B cell (primary cell): ENCODE measurements around the gene SLC13A3. TPM values are rescaled to one million over a fixed set of nuclear protein-coding genes. Genes with fewer than 3 reads are reported as not detected.

ENCODE experiments used
- ATAC-seq: fragments of 200-7000 bp; cut with Tn5 transposase; one replicate; pipeline ENCODE4 v1.10.0; 2021; ENCODE audit warnings: low read depth, mild to moderate bottlenecking, moderate number of reproducible peaks, moderate library complexity
- CTCF ChIA-PET: fragments of 350-600 bp; sonication (Branson Sonifier 250); formaldehyde crosslinking; loops from one replicate; lab custom pipeline; 2021; ENCODE audit warnings: antibody characterized with exemption, inconsistent platforms; lab: Charles Lee
- POLR2A ChIA-PET: fragments of 350-600 bp; sonication (Branson Sonifier 250); formaldehyde crosslinking; loops from one replicate; lab custom pipeline; 2021; ENCODE audit warnings: antibody characterized with exemption; lab: Charles Lee
- DNase-seq: peaks from one replicate; pipeline ENCODE4 v3.0.0; 2013
- H2AFZ ChIP-seq: 2 replicates; pipeline ENCODE4 v1.6.1; 2012; ENCODE audit warnings: mild to moderate bottlenecking, low read depth, low read length; ENCODE audit not compliant: insufficient read depth, poor library complexity, severe bottlenecking
- H3K27ac ChIP-seq, 2 donors: 1 replicate in 1 of 2; 2 replicates in 1 of 2; pipeline ENCODE4 v1.5.1; 2012 to 2013; ENCODE audit warnings: low read length in 2 of 2, mild to moderate bottlenecking in 2 of 2, moderate library complexity in 1 of 2
- H3K27me3 ChIP-seq, 4 experiments: fragments of 200-600 bp in 1 of 4; sonication (generic) in 1 of 4; replicated peaks in 1 of 4; 1 replicate in 2 of 4; 2 replicates in 2 of 4; pipeline versions ENCODE4 v1.6.1 to v1.7.0; 2013 to 2016; ENCODE audit warnings: low read length in 3 of 4, mild to moderate bottlenecking in 2 of 4, mixed read lengths in 1 of 4, moderate library complexity in 1 of 4; ENCODE audit not compliant: insufficient read depth in 4 of 4, control insufficient read depth in 3 of 4; ENCODE audit errors: control extremely low read depth in 1 of 4
- H3K36me3 ChIP-seq, 2 experiments: replicated peaks in 1 of 2; 1 replicate in 1 of 2; 2 replicates in 1 of 2; pipeline versions ENCODE4 v1.6.1 to v1.7.1; 2013; ENCODE audit warnings: low read length in 1 of 2; ENCODE audit not compliant: insufficient read depth in 2 of 2, control insufficient read depth in 1 of 2; ENCODE audit errors: control extremely low read depth in 1 of 2, extremely low read depth in 1 of 2
- H3K4me1 ChIP-seq, 2 donors: fragments of 200-600 bp in 1 of 2; sonication (generic) in 1 of 2; 1 replicate in 1 of 2; 2 replicates in 1 of 2; pipeline versions ENCODE4 v1.5.1 to v1.6.1; 2013 to 2017; ENCODE audit warnings: low read length in 2 of 2; ENCODE audit not compliant: control insufficient read depth in 2 of 2, insufficient read depth in 2 of 2
- H3K4me2 ChIP-seq: replicated peaks from 2 replicates; pipeline ENCODE3; 2012; ENCODE audit warnings: mild to moderate bottlenecking, low read depth, low read length; ENCODE audit not compliant: poor library complexity, severe bottlenecking
- H3K4me3 ChIP-seq, 5 experiments: fragments of 200-600 bp in 1 of 5; sonication (generic) in 1 of 5; 1 replicate in 3 of 5; 2 replicates in 2 of 5; pipeline versions ENCODE4 v1.5.1 to v1.7.0; 2011 to 2016; ENCODE audit warnings: low read length in 4 of 5, mild to moderate bottlenecking in 4 of 5, low read depth in 2 of 5, control low read depth in 1 of 5, moderate library complexity in 1 of 5; ENCODE audit not compliant: insufficient read depth in 1 of 5; ENCODE audit errors: control extremely low read depth in 1 of 5, extremely low read depth in 1 of 5
- H3K79me2 ChIP-seq: fragments of 200-600 bp; sonication (generic); one replicate; pipeline ENCODE4 v1.6.0; 2016; ENCODE audit warnings: low read length; ENCODE audit not compliant: control insufficient read depth, insufficient read depth
- H3K9ac ChIP-seq: fragments of 200-600 bp; sonication (generic); 2 replicates; pipeline ENCODE4 v1.6.1; 2017; ENCODE audit warnings: mild to moderate bottlenecking, low read length, moderate library complexity
- H3K9me3 ChIP-seq, 3 donors: one replicate each; pipeline versions ENCODE4 v1.6.1 to v1.7.1; 2013; ENCODE audit warnings: low read length in 2 of 3; ENCODE audit not compliant: control insufficient read depth in 2 of 3, insufficient read depth in 1 of 3; ENCODE audit errors: control extremely low read depth in 1 of 3
- H4K20me1 ChIP-seq: 2 replicates; pipeline ENCODE4 v1.6.0; 2012; ENCODE audit warnings: mild to moderate bottlenecking, low read length; ENCODE audit not compliant: insufficient read depth, control insufficient read depth, poor library complexity, severe bottlenecking
- H3K27ac Mint-ChIP-seq: one replicate; pipeline ENCODE4 v1.8.0; 2021; ENCODE audit warnings: mixed read lengths
- H3K27me3 Mint-ChIP-seq: one replicate; pipeline ENCODE4 v1.8.0; 2021; ENCODE audit warnings: mixed read lengths
- H3K4me1 Mint-ChIP-seq: one replicate; pipeline ENCODE4 v1.8.0; 2021; ENCODE audit warnings: mixed read lengths
- H3K4me3 Mint-ChIP-seq: one replicate; pipeline ENCODE4 v1.8.0; 2021; ENCODE audit warnings: mixed read lengths
- H3K9me3 Mint-ChIP-seq: one replicate; pipeline ENCODE4 v1.8.0; 2022; ENCODE audit warnings: mixed read lengths; ENCODE audit not compliant: insufficient read depth
- CTCF ChIP-seq: fragments of 200-600 bp; IDR thresholded peaks from one replicate; pipeline ENCODE4 v1.8.0; 2022; ENCODE audit warnings: antibody characterized with exemption, mild to moderate bottlenecking
- EZH2 ChIP-seq: IDR thresholded peaks from 2 replicates; pipeline ENCODE4 v1.6.1; 2012; ENCODE audit warnings: borderline replicate concordance, low read depth, mild to moderate bottlenecking, moderate library complexity, low read length; ENCODE audit not compliant: insufficient read depth, poor library complexity, severe bottlenecking
- WGBS: methylation state at CpG from one replicate; pipeline ENCODE4 v1.1.5; 2013; ENCODE audit warnings: missing lambda C conversion rate; ENCODE audit not compliant: insufficient coverage; 5-methylcytosine and 5-hydroxymethylcytosine counted together
- intact Hi-C: fragments of 100-400 bp; cut with micrococcal nuclease; formaldehyde crosslinking; loops from one replicate; pipeline ENCODE4 v1.10.0; 2022
- polyA plus RNA-seq: library from polyadenylated mRNA; depleted of rRNA; stranded (reverse); fragments of >200 nt; gene quantifications from 2 replicates; pipeline ENCODE4 v1.2.3, GENCODE V29; 2012
- total RNA-seq, 2 donors: library from RNA; stranded (reverse); fragments of 120-200 nt in 1 of 2; gene quantifications; 1 replicate in 1 of 2; 2 replicates in 1 of 2; pipeline versions ENCODE4 v1.2.3 to v1.2.4, GENCODE V29; 2013 to 2022

Gene SLC13A3
- total and polyA plus RNA-seq, 2 donors (not counting 1 experiment from before 2014, with no cell fraction given): 0.09 to 0.20 TPM

DNA sequence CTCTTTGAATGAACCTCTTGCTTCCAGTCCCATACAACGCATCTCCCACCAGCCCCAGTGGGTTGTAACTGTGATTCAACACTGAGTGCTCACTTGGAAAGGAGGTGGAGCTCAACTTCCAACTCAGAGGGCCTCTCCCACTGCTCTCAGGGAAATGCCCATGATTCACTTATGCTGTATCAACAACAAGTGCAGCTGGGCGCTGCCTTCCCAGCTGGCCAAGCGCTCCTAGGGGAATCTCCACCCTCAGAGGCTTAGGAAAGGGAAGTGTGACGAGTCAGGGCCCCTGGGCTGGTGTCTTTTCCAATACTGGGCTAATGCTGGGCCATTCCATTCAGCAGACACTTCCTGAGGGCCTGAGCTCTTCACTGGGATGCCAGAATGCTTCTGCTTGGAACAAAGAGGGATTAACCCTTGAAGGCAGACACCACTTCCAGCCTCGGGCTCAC lies 92.7 kb downstream of the SLC13A3 start:
- H3K27ac Mint-ChIP-seq: no peak overlapping the region
- H3K27ac ChIP-seq: no peak overlapping the region
- no peaks in the 10 kb centered on the region for H3K9me3 Mint-ChIP-seq
- no peak overlapping the region for H3K4me2 ChIP-seq
- no peak overlapping the region for H3K4me3 Mint-ChIP-seq
- no peaks in the 10 kb centered on the region for H3K36me3 ChIP-seq
- H3K79me2 ChIP-seq: no peaks in the 10 kb centered on the region
- CTCF ChIA-PET: no interaction called here
- intact Hi-C loops: no loop called here
- no peak overlapping the region for H3K4me3 ChIP-seq
- H3K27me3 Mint-ChIP-seq: no peaks in the 10 kb centered on the region
- H3K27me3 ChIP-seq: peaks cover 0 to 2% (median 0%) of the 10 kb centered on the region in 4 experiments
- H4K20me1 ChIP-seq: no peaks in the 10 kb centered on the region
- peaks cover 18 to 30% of the 10 kb centered on the region in 2 donors for H3K4me1 ChIP-seq
- H3K9ac ChIP-seq: no peak overlapping the region
- DNase-seq: no peak
- ATAC-seq: no peak
- 73% methylated on average over 5 of the region's 5 CpGs for WGBS
- peaks cover 19% of the 10 kb centered on the region for H3K4me1 Mint-ChIP-seq
- H2AFZ ChIP-seq: no peak overlapping the region
- TF ChIP-seq EZH2 (no peak), CTCF (no peak)
- no peaks in the 10 kb centered on the region for H3K9me3 ChIP-seq
- POLR2A ChIA-PET: no interaction called here

GRCh38 chr20:46557231-46557956 lies 93.9 kb downstream of the SLC13A3 start:
- no peak for TF ChIP-seq EZH2
- TF ChIP-seq CTCF: no peak
- H2AFZ ChIP-seq: no peak overlapping the region
- no peak overlapping the region for H3K4me3 ChIP-seq
- H3K9ac ChIP-seq: no peak overlapping the region
- peaks cover 26 to 36% of the 10 kb centered on the region in 2 donors for H3K4me1 ChIP-seq
- no peaks in the 10 kb centered on the region for H3K9me3 ChIP-seq
- no peak for ATAC-seq
- Mint-ChIP-seq H3K27ac (no peak overlapping the region), H3K9me3 (no peaks in the 10 kb centered on the region), H3K4me1 (peaks cover 30% of the 10 kb centered on the region), H3K4me3 (no peak overlapping the region), H3K27me3 (no peaks in the 10 kb centered on the region)
- H4K20me1 ChIP-seq: no peaks in the 10 kb centered on the region
- no peak for DNase-seq
- POLR2A ChIA-PET: no interaction called here
- no peak overlapping the region for H3K4me2 ChIP-seq
- H3K27ac ChIP-seq: no peak overlapping the region
- intact Hi-C loops: no loop called here
- no peaks in the 10 kb centered on the region for H3K36me3 ChIP-seq
- CTCF ChIA-PET: no interaction called here
- no peaks in the 10 kb centered on the region for H3K79me2 ChIP-seq
- WGBS: 96% methylated on average over 8 of the region's 8 CpGs
- H3K27me3 ChIP-seq: no peaks in the 10 kb centered on the region
